GM21526 (cell line): ENCODE results near the gene SEMA4D.

Experiments
- ATAC-seq: cut with Tn5 transposase; IDR thresholded peaks from one replicate; pipeline ENCODE4 v1.9.1; 2021; ENCODE audit warnings: moderate library complexity; ENCODE audit not compliant: unreplicated experiment, low FRiP score

The SEMA4D gene

GRCh38 chr9:89418882-89419640, 78.9 kb downstream of the SEMA4D start:
- no peak for ATAC-seq

- no peak for ATAC-seq
Observed at GRCh38 chr9:89418474-89418845, 79.5 kb downstream of the SEMA4D start.

GRCh38 chr9:89417832-89418473, 80.0 kb downstream of the SEMA4D start:
- ATAC-seq = no peak

GRCh38 chr9:89414670-89415324, 83.1 kb downstream of the SEMA4D start:
- no peak for ATAC-seq

GRCh38 chr9:89413963-89414638, 83.8 kb downstream of the SEMA4D start:
- no peak for ATAC-seq

GRCh38 chr9:89412951-89413350, 85.0 kb downstream of the SEMA4D start:
- ATAC-seq = no peak

- no peak for ATAC-seq
Observed at GRCh38 chr9:89412541-89412940, 85.4 kb downstream of the SEMA4D start.

- ATAC-seq = no peak
Observed at GRCh38 chr9:89411759-89412158, 86.2 kb downstream of the SEMA4D start.

- no peak for ATAC-seq
Observed at GRCh38 chr9:89410641-89411350, 87.1 kb downstream of the SEMA4D start.

GRCh38 chr9:89410022-89410421, 87.9 kb downstream of the SEMA4D start:
- ATAC-seq = no peak

- no peak for ATAC-seq
Observed at GRCh38 chr9:89409466-89409865, 88.4 kb downstream of the SEMA4D start.

- ATAC-seq = no peak
Observed at GRCh38 chr9:89408628-89409101, 89.2 kb downstream of the SEMA4D start.

GRCh38 chr9:89407070-89407469, 90.8 kb downstream of the SEMA4D start:
- no peak for ATAC-seq

GRCh38 chr9:89405826-89406225, 92.1 kb downstream of the SEMA4D start:
- peak; percentile 58 for ATAC-seq

- no peak for ATAC-seq
Observed at GRCh38 chr9:89404074-89404473, 93.8 kb downstream of the SEMA4D start.

GRCh38 chr9:89402695-89403427, 95.1 kb downstream of the SEMA4D start:
- no peak for ATAC-seq

GRCh38 chr9:89400403-89401116, 97.4 kb downstream of the SEMA4D start:
- ATAC-seq = peak; percentile 78

- no peak for ATAC-seq
Observed at GRCh38 chr9:89398621-89399020, 99.3 kb downstream of the SEMA4D start.

GRCh38 chr9:89397471-89397870, 100.4 kb downstream of the SEMA4D start:
- no peak for ATAC-seq
